Measurements from ENCODE around the gene GPRC6A. TPM values are rescaled to one million over a fixed set of nuclear protein-coding genes. Genes with fewer than 3 reads are reported as not detected.

Gene GPRC6A
- polyA plus RNA-seq (2011; rRNA removed) (not detected in 2 replicates), polyA minus RNA-seq (2011; rRNA and poly(A)+ RNA removed) (not detected in 2 replicates)

- ChIA-PET CTCF (no interaction called here), POLR2A (no interaction called here)
- H3K9me3 ChIP-seq (ENCODE audit: control insufficient read depth, insufficient read depth, low read length): no peaks in the 10 kb centered on the region
- no peaks in the 10 kb centered on the region for H3K27me3 ChIP-seq (ENCODE audit: control insufficient read depth, insufficient read depth, low read length)
- no peak within 1 kb of the TSS for H3K4me3 ChIP-seq (ENCODE audit: low read depth, low read length)
- H3K27ac ChIP-seq (ENCODE audit: low read depth, low read length): no peak within 1 kb of the TSS
- no peak for DNase-seq (ENCODE audit: low read depth, low spot score)
- TF ChIP-seq CTCF (IDR thresholded peaks at IDR 0.05; ENCODE audit: low read depth, low read length): no peak
These were observed at the start of gene GPRC6A for GRCh38 chr6:116828983-116829382. Gene GPRC6A, minus strand, starts transcription at chr6:116829083. Its CDS starts 70 bp downstream, at chr6:116829013.

- TF ChIP-seq CTCF (IDR thresholded peaks at IDR 0.05; ENCODE audit: low read depth, low read length): no peak
- POLR2A ChIA-PET: interaction anchor here (0.6 kb wide), 1 partner anchor 74 kb away, joined by 3 read pairs; no protein-coding TSS in a partner anchor
- no peak for DNase-seq (ENCODE audit: low read depth, low spot score)
- H3K27ac ChIP-seq (ENCODE audit: low read depth, low read length): no peak overlapping the region
- no peak overlapping the region for H3K4me3 ChIP-seq (ENCODE audit: low read depth, low read length)
- CTCF ChIA-PET: no interaction called here
- no peaks in the 10 kb centered on the region; the same call in 1 of the 2 replicates for H3K9me3 ChIP-seq (ENCODE audit: control insufficient read depth, insufficient read depth, low read length)
- H3K27me3 ChIP-seq (ENCODE audit: control insufficient read depth, insufficient read depth, low read length): peaks cover 14% of the 10 kb centered on the region
These were observed 48.9 kb upstream of the GPRC6A start for GRCh38 chr6:116877743-116878142.

- CTCF ChIA-PET: no interaction called here
- TF ChIP-seq CTCF (IDR thresholded peaks at IDR 0.05; ENCODE audit: low read depth, low read length): no peak
- Histone ChIP-seq H3K4me3 (ENCODE audit: low read depth, low read length) (no peak within 1 kb of the TSS), H3K27me3 (ENCODE audit: control insufficient read depth, insufficient read depth, low read length) (peaks cover 18% of the 10 kb centered on the region), H3K9me3 (ENCODE audit: control insufficient read depth, insufficient read depth, low read length) (no peaks in the 10 kb centered on the region; the same call in 1 of the 2 replicates), H3K27ac (ENCODE audit: low read depth, low read length) (no peak within 1 kb of the TSS)
- DNase-seq (ENCODE audit: low read depth, low spot score): no peak
- POLR2A ChIA-PET: interaction anchor here (0.6 kb wide), 1 partner anchor 74 kb away, joined by 3 read pairs; no protein-coding TSS in a partner anchor
These were observed 48.0 kb upstream of the GPRC6A start, which contains the start of gene RFX6 for GRCh38 chr6:116876635-116877611. Gene RFX6, plus strand, starts transcription at chr6:116877242. Its CDS starts 34 bp downstream, at chr6:116877276.

GRCh38 chr6:116876107-116876506 is 47.2 kb upstream of the GPRC6A start:
- CTCF ChIA-PET: no interaction called here
- no peak for TF ChIP-seq CTCF (IDR thresholded peaks at IDR 0.05; ENCODE audit: low read depth, low read length)
- no peak for DNase-seq (ENCODE audit: low read depth, low spot score)

GRCh38 chr6:116872771-116873170 is 43.9 kb upstream of the GPRC6A start:
- H3K27ac ChIP-seq (ENCODE audit: low read depth, low read length): no peak overlapping the region
- no peaks in the 10 kb centered on the region; the same call in 1 of the 2 replicates for H3K9me3 ChIP-seq (ENCODE audit: control insufficient read depth, insufficient read depth, low read length)
- CTCF ChIA-PET: no interaction called here
- no peak for DNase-seq (ENCODE audit: low read depth, low spot score)
- POLR2A ChIA-PET: no interaction called here
- no peak for TF ChIP-seq CTCF (IDR thresholded peaks at IDR 0.05; ENCODE audit: low read depth, low read length)
- H3K27me3 ChIP-seq (ENCODE audit: control insufficient read depth, insufficient read depth, low read length): peaks cover 18% of the 10 kb centered on the region
- no peak overlapping the region for H3K4me3 ChIP-seq (ENCODE audit: low read depth, low read length)

More at GRCh38 chr6:116876107-116876506, 47.2 kb upstream of the GPRC6A start:
- POLR2A ChIA-PET: no interaction called here
- no peak overlapping the region for H3K4me3 ChIP-seq (ENCODE audit: low read depth, low read length)
- H3K9me3 ChIP-seq (ENCODE audit: control insufficient read depth, insufficient read depth, low read length): no peaks in the 10 kb centered on the region; the same call in 1 of the 2 replicates
- H3K27me3 ChIP-seq (ENCODE audit: control insufficient read depth, insufficient read depth, low read length): peaks cover 18% of the 10 kb centered on the region
- no peak overlapping the region for H3K27ac ChIP-seq (ENCODE audit: low read depth, low read length)
